Esophagus squamous epithelium (tissue), 4 donors: Measurements from ENCODE around the gene ARAP1.

Source experiments
- CTCF ChIP-seq, 6 experiments: fragments of 450-650 bp in 4 of 6; fragments of 200-600 bp in 2 of 6; sonication (generic) in 2 of 6; IDR thresholded peaks; one replicate each; pipeline ENCODE4 v1.5.1; 2016 to 2019; ENCODE audit warnings: antibody characterized with exemption in 6 of 6, mild to moderate bottlenecking in 4 of 6, moderate library complexity in 4 of 6
- POLR2A ChIP-seq, 4 donors: fragments of 450-650 bp; IDR thresholded peaks; one replicate each; pipeline ENCODE4 v1.6.1; 2017; ENCODE audit warnings: antibody characterized with exemption in 4 of 4, mild to moderate bottlenecking in 4 of 4, moderate library complexity in 3 of 4

- TF ChIP-seq CTCF (IDR thresholded peaks at IDR 0.05), result no peak
- no peak for TF ChIP-seq POLR2A (IDR thresholded peaks at IDR 0.05)
Observed at GRCh38 chr11:72709478-72710238, 42.5 kb downstream of the ARAP1 start.
